ENCODE measurements around the gene MPZL1. TPM values are rescaled to one million over a fixed set of nuclear protein-coding genes. Genes with fewer than 3 reads are reported as not detected.

MPZL1 gene
- total and polyA plus RNA-seq, 2 of the 13 experiments (the other 11 are each of a cell fraction or from before 2014, with no cell fraction given): 38.0 to 68.7 TPM

- intact Hi-C loops (cut with micrococcal nuclease; ENCODE audit: unreplicated experiment): loop anchor here (5.0 kb wide), 1 partner anchor 33 kb away; the partner anchor contains the start of gene MPZL1
- Histone ChIP-seq H3K27ac (ENCODE audit: extremely low read length, insufficient read depth, low read length) (no peak overlapping the region), H2AFZ (ENCODE audit: low read length) (no peak overlapping the region), H4K20me1 (ENCODE audit: insufficient read depth, low read length) (no peaks in the 10 kb centered on the region), H3K4me3 (replicated peaks in 1 of 3; ENCODE audit: insufficient read depth in 1 of 3, low read depth in 2 of 3, low read length in 3 of 3) (no peak overlapping the region), H3K4me1 (ENCODE audit: insufficient read depth, low read length) (peaks cover 36% of the 10 kb centered on the region), H3K9ac (ENCODE audit: insufficient read depth, low read depth, low read length) (no peak overlapping the region), H3K36me3 (replicated peaks in 1 of 2; ENCODE audit: control insufficient read depth in 1 of 2, insufficient read depth in 2 of 2, low read length in 2 of 2) (peaks cover 0 to 1% of the 10 kb centered on the region in 2 experiments; a peak in 1 of 5 replicates), H3K4me2 (ENCODE audit: low read depth, low read length) (no peak overlapping the region), H3K9me3 (ENCODE audit: low read length) (no peaks in the 10 kb centered on the region), H3K27me3 (ENCODE audit: control insufficient read depth in 1 of 2, insufficient read depth in 2 of 2, low read length in 2 of 2) (no peaks in the 10 kb centered on the region), H3K79me2 (ENCODE audit: insufficient read depth, low read length) (peaks cover 33% of the 10 kb centered on the region)
- TF ChIP-seq THYN1 (CRISPR knock-in tag; IDR thresholded peaks at IDR 0.05; ENCODE audit: borderline replicate concordance, low read depth) (no peak), TFAP4 (IDR thresholded peaks at IDR 0.05; ENCODE audit: borderline replicate concordance, low read depth) (no peak), SNAI1 (CRISPR knock-in tag; IDR thresholded peaks at IDR 0.05; ENCODE audit: borderline replicate concordance) (no peak), GATAD1 (CRISPR knock-in tag; IDR thresholded peaks at IDR 0.05) (no peak), THAP11 (CRISPR knock-in tag; IDR thresholded peaks at IDR 0.05) (no peak), PHF8 (CRISPR knock-in tag; IDR thresholded peaks at IDR 0.05) (no peak), ZNF121 (CRISPR knock-in tag; IDR thresholded peaks at IDR 0.05) (no peak), NR1H2 (CRISPR knock-in tag; IDR thresholded peaks at IDR 0.05; ENCODE audit: borderline replicate concordance, low read depth) (no peak), AHR (CRISPR knock-in tag; IDR thresholded peaks at IDR 0.05) (no peak)
- no peak for FAIRE-seq
- in situ Hi-C loops (cut with HindIII; ENCODE audit: extremely low pct_ligation_motif_present, low pct_unique_long_range_greater_than_20kb): no loop called here
- WGBS (ENCODE audit: low lambda C conversion rate): 91% methylated on average over 3 of the region's 3 CpGs
- BruUV-seq (replicated peaks): no TSS peak
- no peak for DNase-seq (ENCODE audit: low spot score)
- ChIA-PET CTCF (ENCODE audit: low intra/inter-chr PET ratio, low total read pairs) (no interaction called here), POLR2A (no interaction called here)
- no peak for ATAC-seq
Measured at GRCh38 chr1:167755654-167756053, 33.9 kb downstream of the MPZL1 start.
